Progenitor cell of endocrine pancreas (in vitro differentiated cells): Measurements from ENCODE around the gene CREG1. TPM values are rescaled to one million over a fixed set of nuclear protein-coding genes. Genes with fewer than 3 reads are reported as not detected.

ENCODE experiments used
- DNase-seq: peaks from one replicate; pipeline ENCODE4 v3.0.0; 2021; ENCODE audit warnings: low spot score; ENCODE audit not compliant: unreplicated experiment
- H3K27ac Mint-ChIP-seq: 2 replicates; pipeline ENCODE4 v1.8.0; 2021; ENCODE audit warnings: mild to moderate bottlenecking, moderate library complexity, mixed read lengths
- H3K27me3 Mint-ChIP-seq: 2 replicates; pipeline ENCODE4 v1.8.0; 2021; ENCODE audit warnings: mixed read lengths
- H3K36me3 Mint-ChIP-seq: 2 replicates; pipeline ENCODE4 v1.8.0; 2022; ENCODE audit warnings: mixed read lengths; ENCODE audit not compliant: insufficient read depth
- H3K4me1 Mint-ChIP-seq: 2 replicates; pipeline ENCODE4 v1.8.0; 2021; ENCODE audit warnings: low read depth, mixed read lengths
- H3K4me3 Mint-ChIP-seq: 2 replicates; pipeline ENCODE4 v1.8.0; 2021; ENCODE audit warnings: low read depth, mild to moderate bottlenecking, moderate library complexity, mixed read lengths
- H3K9me3 Mint-ChIP-seq: 2 replicates; pipeline ENCODE4 v1.8.0; 2021; ENCODE audit warnings: low read depth, mixed read lengths
- total RNA-seq: library from RNA; stranded (reverse); gene quantifications from 2 replicates; pipeline ENCODE4 v1.2.1, GENCODE V29; 2021
- TF ChIP-seq, protein P1 (sequence below): fragments of 200-600 bp; sonication (generic); IDR thresholded peaks from one replicate; pipeline ENCODE4 v1.5.0; 2021; ENCODE audit warnings: antibody characterized with exemption, mild to moderate bottlenecking; ENCODE audit not compliant: unreplicated experiment

CREG1 gene
- total RNA-seq, 1 donor from 2014 or later: 27.7 TPM

DNA sequence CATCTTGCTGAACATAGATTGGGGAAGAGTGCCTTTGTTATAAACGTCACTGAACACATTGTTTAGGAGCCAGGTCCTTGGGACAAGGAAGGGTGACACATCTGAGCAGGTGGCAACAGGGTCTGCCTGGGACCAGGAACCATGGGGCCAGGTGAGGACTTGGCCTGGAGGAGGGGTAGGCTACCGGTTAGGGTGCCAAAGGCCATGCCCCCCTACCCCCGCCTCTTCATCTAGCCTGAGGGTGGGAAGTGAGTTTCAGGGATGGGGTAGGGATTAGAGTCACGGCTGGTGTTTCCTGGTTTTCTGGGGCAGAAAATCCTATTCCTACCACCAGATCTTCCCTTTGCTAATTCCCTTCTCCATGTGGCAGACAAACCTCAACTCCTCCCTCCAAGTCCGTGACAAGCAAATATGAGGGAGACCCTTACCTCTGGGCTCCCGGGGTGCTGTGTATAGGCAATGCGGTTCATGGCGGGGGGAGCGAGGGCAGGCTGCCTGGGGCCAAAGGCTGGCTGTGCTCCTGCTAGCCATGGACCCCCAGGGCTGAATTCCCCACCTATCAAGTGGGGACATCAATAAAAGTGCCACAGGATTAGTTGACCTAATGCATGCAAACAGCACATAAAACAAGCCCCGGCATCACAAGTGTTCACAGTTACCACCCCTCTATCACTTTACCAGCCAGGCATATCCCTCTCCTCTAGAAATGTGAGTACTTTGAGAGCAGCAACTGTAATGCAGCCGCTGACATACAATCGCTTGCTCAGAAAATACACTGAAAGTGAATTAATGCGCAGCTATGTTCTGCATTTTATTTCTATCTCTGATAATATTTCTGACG lies 49.7 kb downstream of the CREG1 start:
- peaks cover 16% of the 10 kb centered on the region for H3K27me3 Mint-ChIP-seq
- peaks cover 3% of the 10 kb centered on the region for H3K4me1 Mint-ChIP-seq
- H3K36me3 Mint-ChIP-seq: no peaks in the 10 kb centered on the region
- TF ChIP-seq, protein P1, sequence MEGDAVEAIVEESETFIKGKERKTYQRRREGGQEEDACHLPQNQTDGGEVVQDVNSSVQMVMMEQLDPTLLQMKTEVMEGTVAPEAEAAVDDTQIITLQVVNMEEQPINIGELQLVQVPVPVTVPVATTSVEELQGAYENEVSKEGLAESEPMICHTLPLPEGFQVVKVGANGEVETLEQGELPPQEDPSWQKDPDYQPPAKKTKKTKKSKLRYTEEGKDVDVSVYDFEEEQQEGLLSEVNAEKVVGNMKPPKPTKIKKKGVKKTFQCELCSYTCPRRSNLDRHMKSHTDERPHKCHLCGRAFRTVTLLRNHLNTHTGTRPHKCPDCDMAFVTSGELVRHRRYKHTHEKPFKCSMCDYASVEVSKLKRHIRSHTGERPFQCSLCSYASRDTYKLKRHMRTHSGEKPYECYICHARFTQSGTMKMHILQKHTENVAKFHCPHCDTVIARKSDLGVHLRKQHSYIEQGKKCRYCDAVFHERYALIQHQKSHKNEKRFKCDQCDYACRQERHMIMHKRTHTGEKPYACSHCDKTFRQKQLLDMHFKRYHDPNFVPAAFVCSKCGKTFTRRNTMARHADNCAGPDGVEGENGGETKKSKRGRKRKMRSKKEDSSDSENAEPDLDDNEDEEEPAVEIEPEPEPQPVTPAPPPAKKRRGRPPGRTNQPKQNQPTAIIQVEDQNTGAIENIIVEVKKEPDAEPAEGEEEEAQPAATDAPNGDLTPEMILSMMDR: no peak
- DNase-seq: no peak
- H3K4me3 Mint-ChIP-seq: no peak overlapping the region
- H3K27ac Mint-ChIP-seq: no peak overlapping the region
- no peaks in the 10 kb centered on the region for H3K9me3 Mint-ChIP-seq

- no peak for DNase-seq
- Mint-ChIP-seq H3K9me3 (no peaks in the 10 kb centered on the region), H3K36me3 (no peaks in the 10 kb centered on the region), H3K27me3 (peaks cover 19% of the 10 kb centered on the region), H3K27ac (no peak overlapping the region), H3K4me1 (peaks cover 3% of the 10 kb centered on the region), H3K4me3 (no peak overlapping the region)
- TF ChIP-seq, protein P1: no peak
Measured at GRCh38 chr1:167502719-167503462, 50.7 kb downstream of the CREG1 start.

GRCh38 chr1:167502192-167502551 lies 51.4 kb downstream of the CREG1 start:
- no peak for DNase-seq
- no peak overlapping the region for H3K27ac Mint-ChIP-seq
- H3K4me3 Mint-ChIP-seq: no peak overlapping the region
- H3K9me3 Mint-ChIP-seq: no peaks in the 10 kb centered on the region
- H3K27me3 Mint-ChIP-seq: peaks cover 20% of the 10 kb centered on the region
- TF ChIP-seq, protein P1: no peak
- peaks cover 3% of the 10 kb centered on the region for H3K4me1 Mint-ChIP-seq
- no peaks in the 10 kb centered on the region for H3K36me3 Mint-ChIP-seq

DNA sequence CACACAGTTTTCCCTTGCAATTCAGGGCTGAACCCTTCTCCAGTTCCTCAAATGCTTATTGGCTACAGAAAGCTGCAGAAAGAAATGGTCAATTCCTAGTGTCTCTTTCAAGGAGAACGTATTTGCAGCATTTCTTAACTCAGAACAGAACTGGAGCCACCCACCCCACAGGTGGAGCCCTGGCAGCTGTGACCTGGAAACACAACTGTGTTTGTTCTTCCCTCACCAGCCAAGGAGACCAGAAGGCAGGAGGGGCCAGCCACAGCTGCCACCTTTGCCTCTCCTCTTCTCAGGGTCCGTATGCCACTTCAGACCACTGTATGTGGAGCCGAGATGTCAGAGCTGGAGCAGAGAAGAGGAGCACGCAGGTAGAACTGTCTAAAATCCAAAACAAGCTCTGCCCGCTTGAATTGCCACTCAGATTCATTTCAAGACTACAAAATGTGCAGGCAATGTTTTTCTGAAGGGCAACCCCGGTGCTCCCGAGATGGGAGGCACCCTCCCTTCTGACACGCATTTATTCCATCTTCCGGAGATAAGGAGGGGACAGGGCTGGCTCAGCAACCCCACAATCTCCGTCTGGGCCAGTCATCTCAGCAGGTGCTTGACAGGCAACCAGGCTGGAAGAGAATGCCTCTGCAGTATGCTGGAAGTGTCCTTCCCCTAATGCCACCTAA lies 51.9 kb downstream of the CREG1 start:
- H3K27me3 Mint-ChIP-seq: peaks cover 22% of the 10 kb centered on the region
- TF ChIP-seq, protein P1: no peak
- peaks cover 3% of the 10 kb centered on the region for H3K4me1 Mint-ChIP-seq
- no peaks in the 10 kb centered on the region for H3K36me3 Mint-ChIP-seq
- no peaks in the 10 kb centered on the region for H3K9me3 Mint-ChIP-seq
- DNase-seq: no peak
- no peak overlapping the region for H3K27ac Mint-ChIP-seq
- no peak overlapping the region for H3K4me3 Mint-ChIP-seq

DNA sequence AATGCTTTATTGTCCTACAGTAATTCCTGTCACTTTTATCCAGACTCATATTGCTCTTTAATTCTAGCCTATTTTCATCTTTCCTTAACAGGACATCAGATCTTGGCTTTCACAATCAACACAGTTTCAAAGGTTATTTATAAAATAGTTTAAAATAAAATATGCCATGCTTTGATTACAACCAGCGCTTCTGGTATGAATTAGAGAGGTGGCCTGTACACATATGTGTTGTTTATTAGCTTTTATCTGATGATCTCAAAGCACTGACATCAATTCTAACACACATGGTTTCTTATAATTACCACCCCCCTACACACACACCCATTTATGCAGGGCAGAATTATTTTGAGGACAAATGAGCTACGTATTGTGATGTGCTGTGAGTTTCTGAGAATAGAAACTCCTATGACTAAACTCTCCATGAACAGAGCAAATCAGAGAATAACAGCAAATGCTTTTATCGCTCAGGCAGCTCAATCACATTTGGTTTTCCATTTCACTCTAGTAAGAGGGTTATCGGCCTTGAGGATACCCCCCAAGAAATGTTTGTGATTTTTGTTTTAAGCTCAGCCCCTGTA lies 53.2 kb downstream of the CREG1 start:
- Mint-ChIP-seq H3K27me3 (peaks cover 30% of the 10 kb centered on the region), H3K4me1 (peaks cover 3% of the 10 kb centered on the region)
- DNase-seq: no peak

More for the DNA sequence above, 53.2 kb downstream of the CREG1 start:
- TF ChIP-seq, protein P1: no peak
- Mint-ChIP-seq H3K9me3 (no peaks in the 10 kb centered on the region), H3K36me3 (no peaks in the 10 kb centered on the region), H3K4me3 (no peak overlapping the region), H3K27ac (no peak overlapping the region)
